Neural cell (in vitro differentiated cells): ENCODE data around the gene DPEP1.

Experiments used
- EP300 ChIP-seq: fragments of 450-650 bp; conservative IDR thresholded peaks from 2 replicates; pipeline ENCODE4 v1.6.1; 2014; ENCODE audit warnings: antibody characterized with exemption, mild to moderate bottlenecking, moderate library complexity; ENCODE audit not compliant: poor library complexity, severe bottlenecking
- EZH2 ChIP-seq: fragments of 200-600, 300-800 bp; shearing (Covaris generic), sonication (generic); IDR thresholded peaks from 2 replicates; pipeline ENCODE4 v1.6.1; 2014; ENCODE audit warnings: antibody characterized with exemption, low read length, borderline replicate concordance, mild to moderate bottlenecking; ENCODE audit not compliant: insufficient read depth, poor library complexity, severe bottlenecking
- POLR2AphosphoS5 ChIP-seq: IDR thresholded peaks from 2 replicates; pipeline ENCODE4 v1.6.1; 2012
- RAD21 ChIP-seq: fragments of 450-650 bp; conservative IDR thresholded peaks from 2 replicates; pipeline ENCODE4 v1.6.1; 2014; ENCODE audit warnings: antibody characterized with exemption, mild to moderate bottlenecking, moderate library complexity
- TF ChIP-seq, protein P1 (sequence below): fragments of 450-650 bp; IDR thresholded peaks from 2 replicates; pipeline ENCODE4 v1.5.1; 2014; ENCODE audit warnings: antibody characterized with exemption, mild to moderate bottlenecking, moderate library complexity; ENCODE audit not compliant: poor library complexity, severe bottlenecking
- TF ChIP-seq, protein P2 (sequence below): IDR thresholded peaks from 2 replicates; pipeline ENCODE4 v1.6.1; 2012; ENCODE audit warnings: borderline replicate concordance

DNA sequence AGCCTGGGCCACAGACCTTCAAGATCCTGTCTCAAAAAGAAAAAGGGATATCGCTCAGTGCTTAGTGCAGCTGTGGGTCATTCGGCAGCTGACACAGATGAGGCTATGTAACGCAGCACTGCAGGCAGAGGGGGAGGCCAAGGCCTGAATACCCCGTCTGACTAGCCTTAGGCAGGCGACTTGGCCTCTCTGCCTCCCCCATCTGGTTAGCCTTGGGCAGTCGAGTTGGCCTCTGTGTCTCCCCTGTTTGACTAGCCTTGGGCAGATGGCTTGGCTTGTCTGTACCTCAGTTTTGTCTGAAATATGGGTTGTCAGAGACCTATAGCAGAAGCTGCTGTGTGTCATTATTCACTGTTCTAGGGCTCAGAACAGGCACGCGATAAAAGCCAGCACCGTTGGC is 54.2 kb downstream of the DPEP1 start:
- TF ChIP-seq, protein P1, sequence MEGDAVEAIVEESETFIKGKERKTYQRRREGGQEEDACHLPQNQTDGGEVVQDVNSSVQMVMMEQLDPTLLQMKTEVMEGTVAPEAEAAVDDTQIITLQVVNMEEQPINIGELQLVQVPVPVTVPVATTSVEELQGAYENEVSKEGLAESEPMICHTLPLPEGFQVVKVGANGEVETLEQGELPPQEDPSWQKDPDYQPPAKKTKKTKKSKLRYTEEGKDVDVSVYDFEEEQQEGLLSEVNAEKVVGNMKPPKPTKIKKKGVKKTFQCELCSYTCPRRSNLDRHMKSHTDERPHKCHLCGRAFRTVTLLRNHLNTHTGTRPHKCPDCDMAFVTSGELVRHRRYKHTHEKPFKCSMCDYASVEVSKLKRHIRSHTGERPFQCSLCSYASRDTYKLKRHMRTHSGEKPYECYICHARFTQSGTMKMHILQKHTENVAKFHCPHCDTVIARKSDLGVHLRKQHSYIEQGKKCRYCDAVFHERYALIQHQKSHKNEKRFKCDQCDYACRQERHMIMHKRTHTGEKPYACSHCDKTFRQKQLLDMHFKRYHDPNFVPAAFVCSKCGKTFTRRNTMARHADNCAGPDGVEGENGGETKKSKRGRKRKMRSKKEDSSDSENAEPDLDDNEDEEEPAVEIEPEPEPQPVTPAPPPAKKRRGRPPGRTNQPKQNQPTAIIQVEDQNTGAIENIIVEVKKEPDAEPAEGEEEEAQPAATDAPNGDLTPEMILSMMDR, result no peak
- TF ChIP-seq, protein P2, sequence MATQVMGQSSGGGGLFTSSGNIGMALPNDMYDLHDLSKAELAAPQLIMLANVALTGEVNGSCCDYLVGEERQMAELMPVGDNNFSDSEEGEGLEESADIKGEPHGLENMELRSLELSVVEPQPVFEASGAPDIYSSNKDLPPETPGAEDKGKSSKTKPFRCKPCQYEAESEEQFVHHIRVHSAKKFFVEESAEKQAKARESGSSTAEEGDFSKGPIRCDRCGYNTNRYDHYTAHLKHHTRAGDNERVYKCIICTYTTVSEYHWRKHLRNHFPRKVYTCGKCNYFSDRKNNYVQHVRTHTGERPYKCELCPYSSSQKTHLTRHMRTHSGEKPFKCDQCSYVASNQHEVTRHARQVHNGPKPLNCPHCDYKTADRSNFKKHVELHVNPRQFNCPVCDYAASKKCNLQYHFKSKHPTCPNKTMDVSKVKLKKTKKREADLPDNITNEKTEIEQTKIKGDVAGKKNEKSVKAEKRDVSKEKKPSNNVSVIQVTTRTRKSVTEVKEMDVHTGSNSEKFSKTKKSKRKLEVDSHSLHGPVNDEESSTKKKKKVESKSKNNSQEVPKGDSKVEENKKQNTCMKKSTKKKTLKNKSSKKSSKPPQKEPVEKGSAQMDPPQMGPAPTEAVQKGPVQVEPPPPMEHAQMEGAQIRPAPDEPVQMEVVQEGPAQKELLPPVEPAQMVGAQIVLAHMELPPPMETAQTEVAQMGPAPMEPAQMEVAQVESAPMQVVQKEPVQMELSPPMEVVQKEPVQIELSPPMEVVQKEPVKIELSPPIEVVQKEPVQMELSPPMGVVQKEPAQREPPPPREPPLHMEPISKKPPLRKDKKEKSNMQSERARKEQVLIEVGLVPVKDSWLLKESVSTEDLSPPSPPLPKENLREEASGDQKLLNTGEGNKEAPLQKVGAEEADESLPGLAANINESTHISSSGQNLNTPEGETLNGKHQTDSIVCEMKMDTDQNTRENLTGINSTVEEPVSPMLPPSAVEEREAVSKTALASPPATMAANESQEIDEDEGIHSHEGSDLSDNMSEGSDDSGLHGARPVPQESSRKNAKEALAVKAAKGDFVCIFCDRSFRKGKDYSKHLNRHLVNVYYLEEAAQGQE, result no peak
- TF ChIP-seq RAD21 (no peak), EP300 (no peak), POLR2AphosphoS5 (no peak), EZH2 (no peak)
